ENCODE results near the gene SCD5. TPM values are rescaled to one million over a fixed set of nuclear protein-coding genes. Genes with fewer than 3 reads are reported as not detected.

The SCD5 gene
- total and polyA plus RNA-seq, 2 of the 4 experiments (the other 2 are of a cell fraction), result 12.4 to 13.5 TPM

DNA sequence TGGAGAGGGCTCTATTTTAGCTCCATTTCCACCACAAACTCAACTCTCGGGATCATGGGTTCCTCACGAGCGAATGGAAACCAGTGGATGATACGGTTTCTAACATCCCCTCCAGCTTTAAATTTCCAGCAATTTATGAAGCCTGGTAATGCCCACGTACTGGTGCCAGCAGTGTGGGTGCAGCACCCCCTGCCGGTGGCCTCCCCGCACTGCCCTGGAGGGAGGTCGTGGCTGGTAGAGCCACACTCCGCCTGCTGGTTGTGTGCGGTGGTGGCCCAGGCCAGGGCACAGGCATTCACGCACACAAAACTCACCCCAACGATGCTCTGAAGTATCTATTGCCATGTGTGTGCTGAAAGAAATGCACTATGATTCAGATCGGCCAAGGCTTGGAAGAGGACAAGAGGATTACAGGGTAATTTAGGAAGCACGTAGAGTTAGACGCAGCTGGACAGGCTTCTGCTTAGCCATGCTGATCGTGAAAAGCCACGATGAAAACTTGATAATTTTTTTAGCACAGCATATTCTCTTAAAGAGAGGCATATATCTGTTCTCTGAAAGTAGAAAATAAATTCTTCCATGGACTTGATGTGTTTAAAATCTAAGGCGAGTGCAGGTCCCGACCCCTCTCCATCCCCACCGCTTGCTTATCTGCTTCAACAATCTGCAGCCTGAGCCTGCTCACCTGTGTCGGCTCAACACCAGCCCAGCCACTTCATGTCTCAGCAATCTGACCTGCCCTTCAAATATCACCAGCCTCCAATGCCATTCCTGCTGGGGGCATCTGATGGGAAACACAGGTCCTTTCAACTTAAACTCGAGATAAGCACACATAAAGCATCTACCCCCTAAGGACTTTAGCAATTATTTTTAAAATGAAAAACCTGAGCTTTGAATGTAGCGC lies 59.1 kb downstream of the SCD5 start:
- no TSS peak for BruUV-seq (replicated peaks)
- H3K27ac ChIP-seq (ENCODE audit: insufficient read depth, low read length), result no peak overlapping the region
- CTCF ChIA-PET, result interaction anchor here (0.5 to 0.9 kb wide), 8 partner anchors 10 to 299 kb away, joined by 3 to 6 read pairs (median 3); no protein-coding TSS in a partner anchor
- no peaks in the 10 kb centered on the region for H3K36me3 ChIP-seq (ENCODE audit: control insufficient read depth, insufficient read depth, low read length)
- H2BK120ac ChIP-seq (ENCODE audit: low read depth, low read length), result no peak overlapping the region
- dilution Hi-C loops (cut with HindIII; ENCODE audit: low sequenced_read_pairs, unreplicated experiment) (no loop called here), in situ Hi-C loops (cut with MboI; ENCODE audit: low sequenced_read_pairs) (loop anchor here (5.0 kb wide), 1 partner anchor 277 kb away; no protein-coding TSS in a partner anchor), intact Hi-C loops (cut with micrococcal nuclease) (loop anchor here (1.0 kb wide), 1 partner anchor 277 kb away; no protein-coding TSS in a partner anchor)
- H3K9ac ChIP-seq (ENCODE audit: low read depth, low read length), result no peak overlapping the region
- no peak overlapping the region for H4K91ac ChIP-seq (ENCODE audit: insufficient read depth, low read depth, low read length)
- no peaks in the 10 kb centered on the region for H3K27me3 ChIP-seq (ENCODE audit: control insufficient read depth, insufficient read depth, low read length)
- H3K4ac ChIP-seq (ENCODE audit: low read depth, low read length), result no peak overlapping the region
- H3K14ac ChIP-seq (replicated peaks; ENCODE audit: low read depth, low read length), result no peak overlapping the region
- no peak overlapping the region for H3K56ac ChIP-seq (ENCODE audit: extremely low read depth, insufficient read depth, low read length)
- H4K8ac ChIP-seq (ENCODE audit: low read depth in 2 of 2, low read length in 2 of 2), result no peak overlapping the region
- peaks cover 0 to 4% of the 10 kb centered on the region in 2 experiments; a peak in 1 of 4 replicates for H3K79me1 ChIP-seq (ENCODE audit: low read depth in 1 of 2, low read length in 2 of 2)
- H2AFZ ChIP-seq (replicated peaks; ENCODE audit: low read length, poor library complexity), result peak overlapping the region; percentile 77
- H2AK5ac ChIP-seq (ENCODE audit: low read depth, low read length), result no peak overlapping the region
- H3K9me3 ChIP-seq (ENCODE audit: control insufficient read depth, insufficient read depth, low read length), result no peaks in the 10 kb centered on the region
- POLR2A ChIA-PET (ENCODE audit: unreplicated experiment), result no interaction called here
- H3K9me1 ChIP-seq (ENCODE audit: insufficient read depth, low read length), result peaks cover 2% of the 10 kb centered on the region; the same call in 1 of the 2 replicates
- H4K20me1 ChIP-seq (ENCODE audit: insufficient read depth, low read length), result no peaks in the 10 kb centered on the region
- DNase-seq (peak; percentile 40), ATAC-seq (ENCODE audit: low read depth) (peak; percentile 86)
- no peak overlapping the region for H3K4me2 ChIP-seq (ENCODE audit: low read depth, low read length)
- H3K23ac ChIP-seq (ENCODE audit: low read depth, low read length), result no peak overlapping the region
- 20% methylated on average over 2 of the region's 23 CpGs; no CpG with 5 or more reads in 1 of the 2 experiments for WGBS, 2 experiments (ENCODE audit: extremely low coverage in 2 of 2, insufficient read length in 1 of 2)
- no peak overlapping the region for H2BK15ac ChIP-seq (ENCODE audit: low read depth, low read length)
- H2BK20ac ChIP-seq (ENCODE audit: low read depth, low read length), result no peak overlapping the region
- no peak overlapping the region for H3K4me3 ChIP-seq (ENCODE audit: insufficient read depth, low read depth, low read length)
- H4K5ac ChIP-seq (ENCODE audit: low read depth, low read length), result no peak overlapping the region
- no peak overlapping the region for H3K18ac ChIP-seq (ENCODE audit: low read depth, low read length)
- H2AK9ac ChIP-seq (replicated peaks; ENCODE audit: low read depth, low read length, poor library complexity), result peak overlapping the region; percentile 53
- no peak overlapping the region for H2BK5ac ChIP-seq (ENCODE audit: low read depth, low read length, poor library complexity, severe bottlenecking)
- H3K4me1 ChIP-seq (ENCODE audit: control insufficient read depth, insufficient read depth, low read length), result 0 out of 2 replicates have a peak, but pooled peaks cover 2% of the 10 kb centered on the region
- 0 out of 2 replicates have a peak, but pooled peaks have one; percentile 22 for TF ChIP-seq MAZ (IDR thresholded peaks at IDR 0.05; ENCODE audit: borderline replicate concordance, low read depth, low read length)
- TF ChIP-seq, protein P1, sequence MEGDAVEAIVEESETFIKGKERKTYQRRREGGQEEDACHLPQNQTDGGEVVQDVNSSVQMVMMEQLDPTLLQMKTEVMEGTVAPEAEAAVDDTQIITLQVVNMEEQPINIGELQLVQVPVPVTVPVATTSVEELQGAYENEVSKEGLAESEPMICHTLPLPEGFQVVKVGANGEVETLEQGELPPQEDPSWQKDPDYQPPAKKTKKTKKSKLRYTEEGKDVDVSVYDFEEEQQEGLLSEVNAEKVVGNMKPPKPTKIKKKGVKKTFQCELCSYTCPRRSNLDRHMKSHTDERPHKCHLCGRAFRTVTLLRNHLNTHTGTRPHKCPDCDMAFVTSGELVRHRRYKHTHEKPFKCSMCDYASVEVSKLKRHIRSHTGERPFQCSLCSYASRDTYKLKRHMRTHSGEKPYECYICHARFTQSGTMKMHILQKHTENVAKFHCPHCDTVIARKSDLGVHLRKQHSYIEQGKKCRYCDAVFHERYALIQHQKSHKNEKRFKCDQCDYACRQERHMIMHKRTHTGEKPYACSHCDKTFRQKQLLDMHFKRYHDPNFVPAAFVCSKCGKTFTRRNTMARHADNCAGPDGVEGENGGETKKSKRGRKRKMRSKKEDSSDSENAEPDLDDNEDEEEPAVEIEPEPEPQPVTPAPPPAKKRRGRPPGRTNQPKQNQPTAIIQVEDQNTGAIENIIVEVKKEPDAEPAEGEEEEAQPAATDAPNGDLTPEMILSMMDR (conservative IDR thresholded peaks at IDR 0.05; ENCODE audit: low read depth, low read length), result peak; percentile 96
- 0 out of 2 replicates have a peak, but pooled peaks have one; percentile 26 for TF ChIP-seq POLR2A (IDR thresholded peaks at IDR 0.05; ENCODE audit: low read depth, low read length)
- peak; percentile 87 for TF ChIP-seq RAD21 (IDR thresholded peaks at IDR 0.05; ENCODE audit: low read length)
- TF ChIP-seq RFX5 (IDR thresholded peaks at IDR 0.05; ENCODE audit: low read depth, low read length), result no peak
- TF ChIP-seq FOS (IDR thresholded peaks at IDR 0.05; ENCODE audit: low read depth, low read length), result no peak
- TF ChIP-seq, protein P2, sequence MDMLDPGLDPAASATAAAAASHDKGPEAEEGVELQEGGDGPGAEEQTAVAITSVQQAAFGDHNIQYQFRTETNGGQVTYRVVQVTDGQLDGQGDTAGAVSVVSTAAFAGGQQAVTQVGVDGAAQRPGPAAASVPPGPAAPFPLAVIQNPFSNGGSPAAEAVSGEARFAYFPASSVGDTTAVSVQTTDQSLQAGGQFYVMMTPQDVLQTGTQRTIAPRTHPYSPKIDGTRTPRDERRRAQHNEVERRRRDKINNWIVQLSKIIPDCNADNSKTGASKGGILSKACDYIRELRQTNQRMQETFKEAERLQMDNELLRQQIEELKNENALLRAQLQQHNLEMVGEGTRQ (IDR thresholded peaks at IDR 0.05; ENCODE audit: low read depth, low read length), result no peak
- TF ChIP-seq SMC3 (IDR thresholded peaks at IDR 0.05; ENCODE audit: low read depth, low read length), result peak; percentile 89

All from IMR-90 (cell line).